NCI-H446 (cell line): Measurements from ENCODE around the gene HTRA3.
A peak's percentile ranks its signal among the peaks of the same experiment; 100 is the strongest.

Experiments
- DNase-seq, 2 experiments: peaks; one replicate each; lab custom pipeline; 2025; lab: John Stamatoyannopoulos, UW

HTRA3 gene

GRCh38 chr4:8234715-8235114 is 34.8 kb upstream of the HTRA3 start:
- DNase-seq = no peak

GRCh38 chr4:8235224-8235623 is 34.3 kb upstream of the HTRA3 start:
- no peak for DNase-seq

- DNase-seq = no peak
Observed at GRCh38 chr4:8235686-8236085, 33.9 kb upstream of the HTRA3 start.

GRCh38 chr4:8236106-8236919 is 33.2 kb upstream of the HTRA3 start:
- no peak for DNase-seq

GRCh38 chr4:8236920-8237195 is 32.7 kb upstream of the HTRA3 start:
- DNase-seq = no peak

- no peak for DNase-seq
Observed at GRCh38 chr4:8237256-8237989, 32.1 kb upstream of the HTRA3 start.

- DNase-seq = no peak
Observed at GRCh38 chr4:8238036-8238511, 31.5 kb upstream of the HTRA3 start.

- no peak for DNase-seq
Observed at GRCh38 chr4:8238515-8239053, 31.0 kb upstream of the HTRA3 start.

- DNase-seq = no peak
Observed at GRCh38 chr4:8239226-8239625, 30.3 kb upstream of the HTRA3 start.

GRCh38 chr4:8239661-8240060 is 29.9 kb upstream of the HTRA3 start:
- no peak for DNase-seq

- no peak for DNase-seq
Observed at GRCh38 chr4:8240211-8241041, 29.1 kb upstream of the HTRA3 start.

GRCh38 chr4:8241211-8241779 is 28.3 kb upstream of the HTRA3 start:
- no peak for DNase-seq

GRCh38 chr4:8241895-8242696 is 27.5 kb upstream of the HTRA3 start:
- peak; percentile 10 to 75 for DNase-seq

- DNase-seq = no peak
Observed at GRCh38 chr4:8242782-8243560, 26.6 kb upstream of the HTRA3 start.

- DNase-seq = no peak
Observed at GRCh38 chr4:8244001-8244757, 25.4 kb upstream of the HTRA3 start.

- no peak for DNase-seq
Observed at GRCh38 chr4:8244931-8245460, 24.6 kb upstream of the HTRA3 start.

GRCh38 chr4:8245884-8246833 is 23.4 kb upstream of the HTRA3 start:
- no peak for DNase-seq
